ENCODE results near the gene ZNF750. TPM values are rescaled to one million over a fixed set of nuclear protein-coding genes. Genes with fewer than 3 reads are reported as not detected.

Gene ZNF750
- total RNA-seq, 1 experiment from 2014 or later, result not detected

- BruUV-seq (replicated peaks), result no TSS peak
- Histone ChIP-seq H3K27me3 (replicated peaks; ENCODE audit: insufficient read depth, low read depth, low read length, poor library complexity) (no peaks in the 10 kb centered on the region), H3K4me1 (ENCODE audit: insufficient read depth, low read length, poor library complexity, severe bottlenecking) (peaks cover 14% of the 10 kb centered on the region), H3K9me3 (ENCODE audit: low read depth, low read length, poor library complexity, severe bottlenecking) (peaks cover 9% of the 10 kb centered on the region), H3K36me3 (ENCODE audit: insufficient read depth, low read length, poor library complexity, severe bottlenecking) (peaks cover 47% of the 10 kb centered on the region), H3K4me3 (ENCODE audit: low read depth, low read length, poor library complexity, severe bottlenecking) (no peak overlapping the region), H3K27ac (ENCODE audit: low read depth, low read length, poor library complexity, severe bottlenecking) (no peak overlapping the region)
- no peak for TF ChIP-seq EZH2 (IDR thresholded peaks at IDR 0.05; ENCODE audit: borderline replicate concordance, low read depth, low read length, poor library complexity, severe bottlenecking)
- no peak for TF ChIP-seq CTCF (conservative IDR thresholded peaks at IDR 0.05; ENCODE audit: low read depth, low read length)
- intact Hi-C loops (cut with micrococcal nuclease; ENCODE audit: unreplicated experiment), result no loop called here
- ChIA-PET CTCF (no interaction called here), POLR2A (ENCODE audit: low non-redundant PET) (no interaction called here)
- DNase-seq (ENCODE audit: low spot score), result no peak
Measured at GRCh38 chr17:82817947-82818346, 21.9 kb downstream of the ZNF750 start.

GRCh38 chr17:82816358-82816757 is 23.5 kb downstream of the ZNF750 start:
- intact Hi-C loops (cut with micrococcal nuclease; ENCODE audit: unreplicated experiment), result no loop called here
- Histone ChIP-seq H3K4me3 (ENCODE audit: low read depth, low read length, poor library complexity, severe bottlenecking) (no peak overlapping the region), H3K27ac (ENCODE audit: low read depth, low read length, poor library complexity, severe bottlenecking) (peak overlapping the region; percentile 49), H3K27me3 (replicated peaks; ENCODE audit: insufficient read depth, low read depth, low read length, poor library complexity) (no peaks in the 10 kb centered on the region), H3K4me1 (ENCODE audit: insufficient read depth, low read length, poor library complexity, severe bottlenecking) (peaks cover 14% of the 10 kb centered on the region), H3K9me3 (ENCODE audit: low read depth, low read length, poor library complexity, severe bottlenecking) (peaks cover 9% of the 10 kb centered on the region), H3K36me3 (ENCODE audit: insufficient read depth, low read length, poor library complexity, severe bottlenecking) (peaks cover 47% of the 10 kb centered on the region)
- POLR2A ChIA-PET (ENCODE audit: low non-redundant PET), result no interaction called here
- DNase-seq (ENCODE audit: low spot score), result no peak
- TF ChIP-seq EZH2 (IDR thresholded peaks at IDR 0.05; ENCODE audit: borderline replicate concordance, low read depth, low read length, poor library complexity, severe bottlenecking), result no peak
- no peak for TF ChIP-seq CTCF (conservative IDR thresholded peaks at IDR 0.05; ENCODE audit: low read depth, low read length)
- no TSS peak for BruUV-seq (replicated peaks)
- CTCF ChIA-PET, result interaction anchor here (0.7 kb wide), 1 partner anchor 80 kb away, joined by 5 read pairs; no protein-coding TSS in a partner anchor

- BruUV-seq (replicated peaks), result no TSS peak
- POLR2A ChIA-PET (ENCODE audit: low non-redundant PET), result no interaction called here
- peak overlapping the region; percentile 49 for H3K27ac ChIP-seq (ENCODE audit: low read depth, low read length, poor library complexity, severe bottlenecking)
- TF ChIP-seq EZH2 (IDR thresholded peaks at IDR 0.05; ENCODE audit: borderline replicate concordance, low read depth, low read length, poor library complexity, severe bottlenecking) (no peak), CTCF (conservative IDR thresholded peaks at IDR 0.05; ENCODE audit: low read depth, low read length) (no peak)
- peaks cover 14% of the 10 kb centered on the region for H3K4me1 ChIP-seq (ENCODE audit: insufficient read depth, low read length, poor library complexity, severe bottlenecking)
- peaks cover 9% of the 10 kb centered on the region for H3K9me3 ChIP-seq (ENCODE audit: low read depth, low read length, poor library complexity, severe bottlenecking)
- H3K36me3 ChIP-seq (ENCODE audit: insufficient read depth, low read length, poor library complexity, severe bottlenecking), result peaks cover 49% of the 10 kb centered on the region
- CTCF ChIA-PET, result no interaction called here
- DNase-seq (ENCODE audit: low spot score), result peak; percentile 73
- intact Hi-C loops (cut with micrococcal nuclease; ENCODE audit: unreplicated experiment), result no loop called here
- H3K27me3 ChIP-seq (replicated peaks; ENCODE audit: insufficient read depth, low read depth, low read length, poor library complexity), result no peaks in the 10 kb centered on the region
- no peak overlapping the region for H3K4me3 ChIP-seq (ENCODE audit: low read depth, low read length, poor library complexity, severe bottlenecking)
Measured at GRCh38 chr17:82815790-82816305, 24.0 kb downstream of the ZNF750 start.
